NCI-H2107 treated with DMSO at 0.1 percent for 48 hours (cell line): ENCODE data around the gene NTRK3.

Experiments
- DNase-seq: peaks from one replicate; lab custom pipeline; 2025; ENCODE audit not compliant: unreplicated experiment; lab: John Stamatoyannopoulos, UW

The NTRK3 gene

DNA sequence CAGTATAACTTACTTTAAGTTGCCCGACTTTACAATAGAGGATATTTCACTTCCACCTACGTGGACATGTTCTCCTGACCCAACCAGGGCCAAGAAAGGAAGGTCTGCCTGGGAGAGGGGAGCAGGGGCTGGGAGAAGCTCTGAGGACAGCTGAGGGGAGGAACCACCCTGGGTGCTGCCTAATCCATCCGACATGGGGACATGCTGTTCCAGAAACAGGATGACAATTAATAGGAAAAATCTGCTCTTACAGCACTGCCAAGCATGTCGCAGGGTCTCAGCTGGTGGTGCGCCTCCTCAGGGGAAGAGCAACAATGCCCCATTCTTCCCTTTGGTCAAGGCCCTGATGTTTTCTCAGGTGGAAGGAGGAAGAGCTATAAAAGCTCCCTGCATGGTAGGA, 132.3 kb downstream of the NTRK3 start:
- no peak for DNase-seq

DNA sequence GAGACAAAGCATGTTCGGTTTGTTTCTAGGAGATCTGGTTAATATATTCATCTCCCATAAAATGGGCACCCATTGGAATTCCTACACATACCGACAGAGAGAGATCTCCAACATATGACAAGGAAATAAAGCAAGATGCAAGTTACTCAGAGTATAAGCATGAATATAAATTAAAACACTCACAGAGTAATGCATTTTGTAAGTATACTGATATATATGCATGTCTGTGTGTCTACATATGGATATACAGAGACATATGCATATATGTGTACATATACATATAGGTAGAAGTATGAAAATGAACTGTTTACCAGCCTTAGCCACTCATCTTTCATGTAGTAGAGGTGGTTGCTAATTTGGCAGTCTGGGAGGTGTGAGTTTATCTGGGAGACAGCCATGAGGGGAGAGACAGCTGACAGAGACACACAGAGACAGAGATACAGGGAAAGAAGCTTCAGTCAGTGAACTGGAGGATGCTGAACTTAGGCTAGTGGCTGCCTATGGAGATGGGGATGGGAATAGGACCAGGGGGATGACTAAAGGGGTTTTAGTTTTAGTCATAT, 134.5 kb downstream of the NTRK3 start:
- DNase-seq, result no peak

DNA sequence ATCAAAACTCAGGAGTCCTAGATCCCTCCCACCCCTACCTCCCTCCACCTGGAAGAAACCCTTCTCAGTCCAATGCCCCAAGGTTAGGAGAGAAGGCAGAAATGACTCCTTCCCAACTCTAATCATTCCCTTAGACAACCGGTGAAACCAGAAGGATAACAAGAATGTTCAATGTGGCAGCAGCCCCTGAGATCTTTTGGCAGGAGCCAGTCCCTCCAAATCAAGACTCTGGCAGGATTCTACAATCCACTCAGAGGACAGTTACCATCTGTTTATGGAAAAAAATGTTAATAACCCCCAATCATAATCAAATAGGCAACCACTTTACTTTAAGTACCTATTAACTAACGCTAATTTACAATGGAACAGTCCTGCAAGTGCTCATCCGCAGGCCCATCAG, 136.5 kb downstream of the NTRK3 start:
- no peak for DNase-seq

GRCh38 chr15:88118741-88119140, 137.8 kb downstream of the NTRK3 start:
- no peak for DNase-seq

DNA sequence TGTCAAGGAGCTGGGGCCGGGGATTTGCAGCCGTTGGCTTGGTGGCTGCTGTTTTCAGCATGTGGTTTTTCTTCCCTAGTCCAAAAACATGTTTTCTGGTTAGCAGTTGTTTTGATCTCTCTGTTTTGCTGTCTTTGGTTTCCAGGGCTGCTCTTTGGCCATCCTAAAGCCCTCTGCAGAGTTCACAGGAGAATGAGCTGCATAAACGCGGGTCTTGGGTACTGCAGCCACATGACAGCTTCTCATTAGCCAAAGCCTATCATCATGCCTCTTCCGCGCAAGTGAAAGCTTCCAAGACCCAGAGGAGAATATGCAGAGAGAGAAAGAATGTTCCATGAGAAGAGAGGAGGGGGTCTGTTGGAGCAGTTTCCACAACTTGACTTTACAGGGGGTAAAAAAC, 138.5 kb downstream of the NTRK3 start:
- DNase-seq, result no peak

DNA sequence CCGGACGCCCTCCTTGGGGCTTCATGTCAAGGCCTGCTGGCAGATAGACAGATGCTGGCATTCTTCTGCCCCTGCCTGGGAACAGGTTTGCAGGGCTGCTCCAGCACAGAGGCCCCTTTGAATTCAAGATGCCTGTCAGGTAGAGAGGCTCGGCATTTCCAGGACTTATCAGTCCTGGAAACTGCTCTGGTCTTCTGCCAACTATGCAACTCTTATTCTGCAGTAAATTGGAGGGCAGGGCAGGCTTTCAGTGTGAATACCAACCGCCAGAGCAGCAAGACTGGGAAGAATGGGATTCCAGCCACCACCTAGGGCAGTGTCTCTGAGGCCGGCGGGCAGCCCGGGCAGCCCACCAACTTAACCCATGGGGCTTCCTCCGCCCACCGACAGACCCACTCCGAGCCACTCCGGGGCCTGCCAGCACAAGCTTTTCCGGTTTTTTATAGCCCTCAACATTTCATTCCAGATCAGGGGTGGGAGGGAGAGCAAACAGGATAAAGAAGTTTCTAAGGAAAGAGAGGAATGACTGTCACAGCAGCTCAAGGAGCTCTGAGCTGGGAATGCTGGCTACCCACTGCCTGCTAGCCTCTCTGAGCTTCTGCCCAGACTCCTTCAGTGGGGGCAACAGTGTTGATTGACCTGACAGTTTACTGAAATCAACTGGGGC, 140.9 kb downstream of the NTRK3 start:
- no peak for DNase-seq

- DNase-seq, result no peak
Observed at GRCh38 chr15:88113613-88114308, 142.8 kb downstream of the NTRK3 start.

GRCh38 chr15:88108991-88109390, 147.5 kb downstream of the NTRK3 start:
- DNase-seq, result no peak

DNA sequence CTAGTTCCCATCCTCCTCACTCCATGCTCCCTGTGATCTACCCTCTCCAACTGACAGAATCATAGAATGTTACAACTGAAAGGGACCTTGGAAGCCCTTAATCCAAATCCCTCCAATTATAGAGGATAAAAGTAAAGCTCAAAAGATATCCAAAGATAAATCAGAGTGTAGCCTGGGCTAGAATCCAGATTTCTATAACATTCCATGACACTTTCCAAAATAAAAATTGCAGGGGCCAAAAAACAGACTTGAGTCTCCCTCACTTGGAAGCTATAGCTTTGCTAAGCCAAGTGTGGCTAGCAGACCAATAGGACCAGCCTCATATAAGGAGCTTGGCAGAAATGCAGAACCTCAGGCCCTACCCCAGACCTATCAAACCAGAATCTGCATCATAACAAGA, 148.1 kb downstream of the NTRK3 start:
- DNase-seq, result no peak

- no peak for DNase-seq
Observed at GRCh38 chr15:88106074-88106473, 150.5 kb downstream of the NTRK3 start.

- DNase-seq, result no peak
Observed at GRCh38 chr15:88104357-88104756, 152.2 kb downstream of the NTRK3 start.

GRCh38 chr15:88100181-88100580, 156.4 kb downstream of the NTRK3 start:
- no peak for DNase-seq

DNA sequence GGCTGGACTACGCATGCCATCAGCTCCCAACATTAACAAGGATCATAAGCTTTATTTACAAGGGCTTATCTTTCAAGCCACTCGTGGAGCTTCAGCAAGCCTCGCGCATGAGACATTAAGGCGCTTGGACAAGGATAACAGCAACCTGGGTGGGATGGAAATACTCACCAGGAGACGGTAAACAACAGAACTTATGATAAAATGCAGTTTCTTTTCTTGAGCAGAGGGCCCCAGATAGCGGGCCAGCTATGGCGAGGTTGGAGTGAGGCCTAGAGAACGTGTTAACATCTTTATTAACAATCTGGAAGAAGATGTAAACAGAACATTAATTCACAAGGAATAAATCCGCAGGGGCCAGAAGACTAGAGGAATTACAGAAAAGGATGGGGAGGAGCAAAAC, 158.2 kb downstream of the NTRK3 start:
- DNase-seq, result no peak

- DNase-seq, result no peak
Observed at GRCh38 chr15:88091444-88092016, 165.0 kb downstream of the NTRK3 start.

DNA sequence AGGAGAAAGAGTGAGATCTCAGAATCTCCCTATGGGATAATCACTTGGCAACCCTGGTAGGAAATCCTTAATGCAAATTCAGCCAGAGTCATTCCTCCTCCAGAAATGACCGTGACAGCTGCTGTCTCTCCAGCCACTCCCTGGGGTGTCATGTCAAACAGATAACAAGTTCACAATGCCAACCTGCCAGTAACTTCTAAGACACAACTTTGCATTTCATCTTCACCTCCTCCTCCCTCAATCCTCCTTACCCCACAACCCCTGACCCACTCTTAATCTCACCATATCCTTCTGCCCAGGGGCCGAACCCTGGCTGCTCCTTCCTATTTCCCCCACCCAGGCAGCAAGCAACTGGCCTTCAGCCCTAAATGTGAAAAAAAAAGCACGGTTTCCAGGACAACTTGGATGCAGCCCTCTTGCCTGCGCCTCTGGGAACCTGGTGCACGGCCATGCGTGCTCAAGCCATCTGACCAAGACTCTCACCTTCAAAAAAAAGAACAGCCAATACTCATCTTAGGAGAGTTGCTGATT, 166.0 kb downstream of the NTRK3 start:
- DNase-seq, result no peak

GRCh38 chr15:88089731-88090130, 166.8 kb downstream of the NTRK3 start:
- no peak for DNase-seq

DNA sequence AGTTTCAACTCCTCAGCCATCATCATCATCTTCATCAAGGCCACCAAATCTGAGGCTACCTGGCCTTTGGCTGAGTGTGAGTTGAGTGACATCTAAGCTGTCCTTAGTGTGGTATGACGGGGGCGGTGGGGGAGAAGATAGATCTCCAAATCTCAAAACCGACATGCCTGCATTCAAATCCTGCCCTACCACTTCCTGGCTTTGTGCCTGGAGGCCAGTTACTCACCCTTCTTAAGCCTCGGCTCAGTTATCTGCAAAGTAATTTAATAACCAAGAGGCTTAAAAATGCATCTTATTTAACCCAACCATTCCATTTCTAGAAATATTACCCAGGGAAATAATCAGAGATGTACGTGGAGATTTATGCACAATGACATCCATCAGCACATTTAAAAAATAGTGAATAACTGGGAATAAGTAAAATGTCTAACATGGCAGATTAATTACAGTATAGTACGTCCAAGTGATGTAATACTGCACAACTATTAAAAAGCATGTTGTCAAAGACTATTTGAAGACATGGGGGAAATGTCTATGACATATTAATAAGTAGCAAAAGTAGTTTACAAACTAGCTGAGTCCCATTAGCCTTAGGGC, 167.4 kb downstream of the NTRK3 start:
- no peak for DNase-seq

DNA sequence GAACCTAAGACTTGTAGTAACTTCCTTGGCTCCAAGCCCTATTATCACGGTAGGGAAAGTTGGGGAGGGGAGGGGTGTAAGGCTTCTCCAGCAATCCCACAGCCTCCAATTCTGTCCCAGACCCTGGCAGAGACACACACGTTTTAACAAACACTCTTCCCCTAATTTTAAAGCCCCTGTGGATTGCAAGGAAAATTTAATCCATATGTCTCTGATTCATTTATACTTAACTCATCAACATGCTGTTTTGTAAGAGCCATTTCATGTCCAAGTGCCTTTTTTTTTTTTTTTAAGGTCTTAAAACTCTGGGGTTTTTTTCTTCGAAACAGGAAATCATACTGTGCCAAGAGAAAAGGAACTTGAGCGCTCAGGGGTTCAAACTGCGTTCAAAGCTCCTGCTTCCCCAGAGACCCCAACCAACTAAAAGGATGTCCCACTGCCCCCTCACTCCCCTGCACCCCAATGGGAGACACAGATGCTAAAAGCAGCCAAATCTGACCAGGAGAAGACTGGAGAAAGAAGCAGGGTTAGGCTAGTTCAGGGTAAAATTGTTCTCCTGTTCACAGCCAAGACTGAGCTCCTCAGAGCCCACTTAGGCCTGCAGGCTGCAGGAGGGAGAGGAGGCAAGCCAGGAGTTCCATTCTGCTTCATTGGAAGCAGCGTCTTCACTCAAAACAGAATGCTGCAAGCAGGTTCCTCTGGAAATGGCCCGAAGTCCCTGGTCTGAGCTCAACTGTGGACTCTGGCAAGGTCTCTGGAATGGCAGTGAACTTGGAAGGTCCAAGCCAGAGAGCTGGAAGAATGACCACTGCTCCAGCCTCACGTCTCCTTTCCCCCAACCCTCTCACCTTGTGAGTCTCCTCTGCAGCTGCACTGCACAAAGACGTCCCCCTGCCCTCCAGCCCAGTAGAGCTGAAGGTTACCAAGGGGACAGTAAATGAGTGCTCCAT, 172.5 kb downstream of the NTRK3 start:
- no peak for DNase-seq

DNA sequence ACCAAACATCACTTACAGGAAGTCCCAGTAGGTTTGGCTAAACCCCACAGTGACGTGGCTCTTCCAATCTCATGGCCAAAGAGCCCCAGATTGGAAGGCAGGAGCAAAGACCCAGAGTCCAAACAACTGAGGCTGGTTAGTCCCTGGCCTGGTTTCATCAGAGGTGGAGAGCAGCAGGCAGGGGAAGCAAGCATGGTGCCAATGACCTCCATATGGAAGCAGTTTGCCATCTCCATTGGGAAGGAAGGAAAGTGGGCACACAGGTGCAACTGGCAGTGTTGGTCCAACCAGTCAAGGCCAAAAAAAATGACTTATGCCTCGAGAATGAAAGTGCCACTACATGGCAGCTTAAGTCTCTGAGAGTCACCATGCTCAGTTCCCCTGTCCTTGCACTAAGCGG, 175.9 kb downstream of the NTRK3 start:
- DNase-seq, result no peak

- DNase-seq, result no peak
Observed at GRCh38 chr15:88077296-88078020, 179.1 kb downstream of the NTRK3 start.
